ENCODE data around the gene CTAGE1. TPM values are rescaled to one million over a fixed set of nuclear protein-coding genes. Genes with fewer than 3 reads are reported as not detected.

CTAGE1 gene, protein sequence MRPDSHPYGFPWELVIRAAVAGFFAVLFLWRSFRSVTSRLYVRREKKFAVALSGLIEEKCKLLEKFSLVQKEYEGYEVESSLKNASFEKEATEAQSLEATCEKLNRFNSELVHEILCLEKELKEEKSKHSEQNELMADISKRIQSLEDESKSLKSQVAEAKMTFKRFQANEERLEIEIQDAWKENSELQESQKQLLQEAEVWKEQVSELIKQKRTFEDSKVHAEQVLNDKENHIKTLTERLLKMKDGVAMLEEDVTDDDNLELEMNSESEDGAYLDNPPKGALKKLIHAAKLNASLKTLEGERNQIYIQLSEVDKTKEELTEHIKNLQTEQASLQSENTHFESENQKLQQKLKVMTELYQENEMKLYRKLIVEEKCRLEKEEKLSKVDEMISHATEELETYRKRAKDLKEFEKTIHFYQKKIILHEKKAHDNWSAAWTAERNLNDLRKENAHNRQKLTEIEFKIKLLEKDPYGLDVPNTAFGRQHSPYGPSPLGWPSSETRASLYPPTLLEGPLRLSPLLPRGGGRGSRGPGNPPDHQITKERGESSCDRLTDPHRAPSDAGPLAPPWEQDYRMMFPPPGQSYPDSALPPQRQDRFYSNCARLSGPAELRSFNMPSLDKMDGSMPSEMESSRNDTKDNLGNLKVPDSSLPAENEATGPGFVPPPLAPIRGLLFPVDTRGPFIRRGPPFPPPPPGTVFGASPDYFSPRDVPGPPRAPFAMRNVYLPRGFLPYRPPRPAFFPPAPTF
- polyA plus RNA-seq = not detected

DNA sequence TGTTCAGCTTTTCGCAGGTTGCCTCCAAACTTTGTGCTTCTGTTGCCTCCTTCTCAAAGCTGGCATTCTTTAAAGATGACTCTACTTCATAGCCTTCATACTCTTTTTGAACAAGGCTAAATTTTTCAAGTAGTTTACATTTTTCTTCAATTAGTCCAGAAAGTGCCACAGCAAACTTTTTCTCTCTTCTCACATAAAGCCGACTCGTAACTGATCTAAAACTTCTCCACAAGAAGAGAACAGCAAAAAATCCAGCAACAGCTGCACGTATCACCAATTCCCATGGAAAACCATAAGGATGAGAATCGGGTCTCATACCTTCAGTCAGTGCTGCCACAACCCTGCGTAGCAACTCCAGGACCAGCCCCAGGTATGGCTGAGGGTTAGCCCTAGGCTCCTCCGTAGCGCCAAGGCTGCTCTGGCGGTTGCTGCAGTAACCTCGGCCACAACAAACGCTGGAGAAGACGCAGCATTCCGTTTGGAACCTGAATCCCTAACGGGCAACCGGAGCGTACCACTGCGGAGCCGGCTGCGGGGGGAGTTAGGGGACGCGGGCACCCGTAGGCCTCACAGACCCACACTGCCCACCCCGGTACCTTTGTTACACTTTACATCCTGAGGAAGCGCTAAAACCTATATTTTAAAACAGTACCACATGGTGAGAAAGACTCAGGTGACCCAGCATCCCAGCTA, at the start of gene CTAGE1:
TSS of gene CTAGE1 (minus strand) at position 420 of the 693 bp plus-strand sequence. CDS start at position 316, 104 bp downstream.
- Histone ChIP-seq H3K36me3 (ENCODE audit: control insufficient read depth in 2 of 2, insufficient read depth in 2 of 2, low read length in 1 of 2) (no peaks in the 10 kb centered on the region), H3K9me3 (ENCODE audit: control insufficient read depth in 2 of 2, insufficient read depth in 1 of 2, low read depth in 1 of 2, low read length in 1 of 2) (peaks cover 5 to 10% of the 10 kb centered on the region in 2 donors), H3K27ac (ENCODE audit: low read depth in 2 of 2, low read length in 1 of 2) (no peak within 1 kb of the TSS), H3K27me3 (ENCODE audit: control insufficient read depth in 1 of 2, insufficient read depth in 2 of 2, low read length in 2 of 2) (no peaks in the 10 kb centered on the region), H3K4me1 (ENCODE audit: control insufficient read depth in 2 of 2, insufficient read depth in 2 of 2, low read length in 1 of 2) (no peaks in the 10 kb centered on the region), H3K4me3 (ENCODE audit: low read depth in 1 of 2, low read length in 2 of 2) (no peak within 1 kb of the TSS)
- 82 to 86% methylated on average over 24 of the region's 24 CpGs for WGBS, 2 donors

DNA sequence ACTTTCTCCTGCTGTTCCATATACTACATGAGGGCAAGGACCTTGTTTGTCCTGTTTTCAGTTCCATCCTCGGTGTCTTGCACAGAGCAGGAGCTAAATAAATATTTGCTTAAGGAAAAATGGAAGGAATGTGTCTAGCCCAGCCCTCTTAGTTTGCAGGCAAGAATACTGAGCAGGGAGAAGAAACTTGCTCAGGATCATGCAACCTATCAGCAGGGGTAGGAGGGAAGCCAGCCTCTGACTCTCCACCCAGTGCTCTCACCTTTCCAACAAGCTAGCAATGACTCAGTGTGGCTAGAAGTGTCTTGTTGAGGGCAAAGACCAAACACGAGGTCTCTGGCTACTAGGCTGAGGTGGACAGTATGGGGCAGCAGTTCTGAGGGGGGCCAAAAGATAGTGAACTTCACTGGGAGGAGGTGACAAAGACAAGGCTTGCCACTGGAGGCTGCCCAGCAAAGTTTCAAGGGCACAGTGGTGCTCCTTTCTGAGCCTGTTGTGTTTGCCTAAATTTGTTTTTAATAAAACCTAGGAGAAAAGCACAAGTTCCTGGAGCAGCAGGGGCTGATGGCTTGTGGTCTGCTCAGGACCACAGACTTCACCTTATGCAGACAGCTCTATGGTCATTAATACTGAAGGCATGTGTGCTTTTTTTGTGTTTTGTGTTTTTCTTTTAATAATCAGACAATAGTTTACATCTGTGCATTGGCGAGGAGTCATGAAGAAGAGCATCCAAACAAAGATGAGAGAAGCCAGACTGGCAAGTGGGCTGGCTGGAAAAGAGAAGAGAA, 49.1 kb upstream of the CTAGE1 start:
- peaks cover 0 to 4% of the 10 kb centered on the region in 2 donors for H3K4me1 ChIP-seq (ENCODE audit: control insufficient read depth in 2 of 2, insufficient read depth in 2 of 2, low read length in 1 of 2)
- WGBS, 2 donors = 39% methylated on average over 3 of the region's 3 CpGs
- no peaks in the 10 kb centered on the region for H3K27me3 ChIP-seq (ENCODE audit: control insufficient read depth in 1 of 2, insufficient read depth in 2 of 2, low read length in 2 of 2)
- H3K9me3 ChIP-seq (ENCODE audit: control insufficient read depth in 2 of 2, insufficient read depth in 1 of 2, low read depth in 1 of 2, low read length in 1 of 2) = no peaks in the 10 kb centered on the region
- H3K27ac ChIP-seq (ENCODE audit: low read depth in 2 of 2, low read length in 1 of 2) = peak overlapping the region in 1 of 2 donors; percentile 42
- no peak overlapping the region for H3K4me3 ChIP-seq (ENCODE audit: low read depth in 1 of 2, low read length in 2 of 2)
- no peaks in the 10 kb centered on the region for H3K36me3 ChIP-seq (ENCODE audit: control insufficient read depth in 2 of 2, insufficient read depth in 2 of 2, low read length in 1 of 2)

DNA sequence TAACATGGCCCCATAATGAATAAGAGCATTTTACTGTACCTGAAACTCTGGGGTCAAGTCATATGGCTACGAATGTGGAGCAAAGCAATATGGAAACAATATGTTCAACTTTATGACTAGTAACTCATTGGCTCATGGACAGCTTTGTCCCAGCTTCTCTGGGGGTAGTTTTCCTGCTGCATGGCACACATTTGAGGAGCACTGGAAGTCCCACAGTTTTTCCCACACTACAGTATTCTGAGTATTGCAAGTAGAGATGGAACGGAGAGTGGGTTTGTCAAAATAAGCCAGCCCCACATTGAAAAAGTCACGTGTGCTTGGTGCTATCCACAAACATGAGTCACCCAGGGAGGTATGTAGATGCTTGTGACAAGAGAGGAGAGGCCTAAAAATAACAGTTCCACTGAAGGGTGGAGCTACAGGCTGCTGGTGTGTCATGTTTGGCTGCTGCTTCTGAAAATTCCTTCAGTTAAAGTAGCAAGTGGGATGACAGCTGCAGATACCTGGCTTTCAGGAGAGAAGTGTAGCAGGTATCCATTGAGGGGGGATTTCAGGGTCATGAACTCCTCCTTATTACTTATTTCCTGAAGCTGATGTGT, 48.2 kb upstream of the CTAGE1 start:
- no peaks in the 10 kb centered on the region for H3K9me3 ChIP-seq (ENCODE audit: control insufficient read depth in 2 of 2, insufficient read depth in 1 of 2, low read depth in 1 of 2, low read length in 1 of 2)
- no peaks in the 10 kb centered on the region for H3K27me3 ChIP-seq (ENCODE audit: control insufficient read depth in 1 of 2, insufficient read depth in 2 of 2, low read length in 2 of 2)
- WGBS, 2 donors = 39 to 48% methylated on average over 3 of the region's 3 CpGs
- H3K4me3 ChIP-seq (ENCODE audit: low read depth in 1 of 2, low read length in 2 of 2) = no peak overlapping the region
- H3K4me1 ChIP-seq (ENCODE audit: control insufficient read depth in 2 of 2, insufficient read depth in 2 of 2, low read length in 1 of 2) = peaks cover 0 to 2% of the 10 kb centered on the region in 2 donors
- H3K27ac ChIP-seq (ENCODE audit: low read depth in 2 of 2, low read length in 1 of 2) = peak overlapping the region in 1 of 2 donors; percentile 4
- no peaks in the 10 kb centered on the region for H3K36me3 ChIP-seq (ENCODE audit: control insufficient read depth in 2 of 2, insufficient read depth in 2 of 2, low read length in 1 of 2)

DNA sequence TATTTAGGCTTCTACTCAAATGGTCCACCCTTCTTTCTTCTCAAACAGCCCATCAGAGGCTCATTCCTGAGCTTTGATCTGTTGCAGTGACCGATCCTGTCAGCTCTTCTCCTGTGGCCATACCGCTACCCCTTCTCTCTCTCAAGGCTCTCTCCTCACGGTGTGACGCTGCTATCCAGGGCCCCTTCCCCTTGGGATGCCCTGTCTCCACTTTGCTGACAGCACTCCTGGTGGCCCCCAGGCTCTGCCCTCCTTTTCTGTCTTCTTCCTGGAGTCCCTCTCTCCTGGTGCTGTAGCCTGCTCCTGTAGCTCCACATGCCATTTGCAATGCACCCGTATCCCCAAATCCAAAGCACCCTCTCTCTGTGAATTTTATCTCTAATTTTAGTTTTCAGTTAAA, 45.4 kb upstream of the CTAGE1 start:
- no peak overlapping the region for H3K4me3 ChIP-seq (ENCODE audit: low read depth in 1 of 2, low read length in 2 of 2)
- no peaks in the 10 kb centered on the region for H3K27me3 ChIP-seq (ENCODE audit: control insufficient read depth in 1 of 2, insufficient read depth in 2 of 2, low read length in 2 of 2)
- peaks cover 0 to 2% of the 10 kb centered on the region in 2 donors for H3K4me1 ChIP-seq (ENCODE audit: control insufficient read depth in 2 of 2, insufficient read depth in 2 of 2, low read length in 1 of 2)
- H3K27ac ChIP-seq (ENCODE audit: low read depth in 2 of 2, low read length in 1 of 2) = no peak overlapping the region
- H3K9me3 ChIP-seq (ENCODE audit: control insufficient read depth in 2 of 2, insufficient read depth in 1 of 2, low read depth in 1 of 2, low read length in 1 of 2) = no peaks in the 10 kb centered on the region
- no peaks in the 10 kb centered on the region for H3K36me3 ChIP-seq (ENCODE audit: control insufficient read depth in 2 of 2, insufficient read depth in 2 of 2, low read length in 1 of 2)
- 90 to 94% methylated on average over 5 of the region's 5 CpGs for WGBS, 2 donors

DNA sequence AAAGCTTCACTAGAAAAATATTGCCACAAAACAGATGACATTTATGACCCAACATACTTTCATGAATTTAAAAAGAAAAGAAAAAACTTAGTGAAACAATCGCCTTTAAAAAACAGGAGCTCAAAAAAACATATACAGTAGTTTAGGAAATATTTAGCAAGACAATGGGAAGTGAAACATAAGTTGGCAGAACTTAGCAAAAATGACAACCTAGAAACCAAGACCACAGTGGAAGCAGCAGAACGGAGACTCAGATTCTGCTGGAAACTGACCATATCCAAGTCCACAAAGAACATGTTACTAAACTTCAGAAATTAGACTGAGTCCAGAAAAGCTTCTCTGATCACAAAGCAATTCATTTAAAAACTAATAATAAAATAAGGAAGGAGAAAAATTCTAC, 41.8 kb upstream of the CTAGE1 start:
- Histone ChIP-seq H3K27ac (ENCODE audit: low read depth in 2 of 2, low read length in 1 of 2) (no peak overlapping the region), H3K36me3 (ENCODE audit: control insufficient read depth in 2 of 2, insufficient read depth in 2 of 2, low read length in 1 of 2) (no peaks in the 10 kb centered on the region), H3K4me1 (ENCODE audit: control insufficient read depth in 2 of 2, insufficient read depth in 2 of 2, low read length in 1 of 2) (no peaks in the 10 kb centered on the region), H3K27me3 (ENCODE audit: control insufficient read depth in 1 of 2, insufficient read depth in 2 of 2, low read length in 2 of 2) (no peaks in the 10 kb centered on the region), H3K9me3 (ENCODE audit: control insufficient read depth in 2 of 2, insufficient read depth in 1 of 2, low read depth in 1 of 2, low read length in 1 of 2) (no peaks in the 10 kb centered on the region), H3K4me3 (ENCODE audit: low read depth in 1 of 2, low read length in 2 of 2) (no peak overlapping the region)
- 83 to 84% methylated on average over 2 of the region's 2 CpGs for WGBS, 2 donors

DNA sequence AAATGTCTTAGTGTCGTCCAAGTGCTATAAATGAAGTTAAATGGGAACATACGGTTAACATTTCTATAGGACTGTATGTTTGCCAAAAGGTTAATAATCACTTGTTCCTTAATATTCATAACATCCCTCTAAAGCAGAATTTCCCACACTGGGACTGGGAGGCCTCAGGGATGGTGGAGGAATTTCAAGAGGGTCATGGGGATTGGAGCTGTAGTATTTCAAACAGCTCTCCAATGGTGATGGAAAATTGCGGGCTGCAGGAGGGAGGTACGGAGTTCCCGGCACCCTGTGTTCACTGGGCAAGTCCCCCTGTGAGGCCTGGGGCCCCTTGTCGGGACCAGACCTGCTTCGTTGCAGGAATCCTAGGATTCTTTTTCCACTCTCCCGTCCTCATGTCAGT, 39.8 kb upstream of the CTAGE1 start:
- no peaks in the 10 kb centered on the region for H3K27me3 ChIP-seq (ENCODE audit: control insufficient read depth in 1 of 2, insufficient read depth in 2 of 2, low read length in 2 of 2)
- H3K4me3 ChIP-seq (ENCODE audit: low read depth in 1 of 2, low read length in 2 of 2) = no peak overlapping the region
- no peaks in the 10 kb centered on the region for H3K36me3 ChIP-seq (ENCODE audit: control insufficient read depth in 2 of 2, insufficient read depth in 2 of 2, low read length in 1 of 2)
- H3K4me1 ChIP-seq (ENCODE audit: control insufficient read depth in 2 of 2, insufficient read depth in 2 of 2, low read length in 1 of 2) = no peaks in the 10 kb centered on the region
- no peak overlapping the region for H3K27ac ChIP-seq (ENCODE audit: low read depth in 2 of 2, low read length in 1 of 2)
- no peaks in the 10 kb centered on the region for H3K9me3 ChIP-seq (ENCODE audit: control insufficient read depth in 2 of 2, insufficient read depth in 1 of 2, low read depth in 1 of 2, low read length in 1 of 2)
- 91 to 92% methylated on average over 8 of the region's 8 CpGs for WGBS, 2 donors

DNA sequence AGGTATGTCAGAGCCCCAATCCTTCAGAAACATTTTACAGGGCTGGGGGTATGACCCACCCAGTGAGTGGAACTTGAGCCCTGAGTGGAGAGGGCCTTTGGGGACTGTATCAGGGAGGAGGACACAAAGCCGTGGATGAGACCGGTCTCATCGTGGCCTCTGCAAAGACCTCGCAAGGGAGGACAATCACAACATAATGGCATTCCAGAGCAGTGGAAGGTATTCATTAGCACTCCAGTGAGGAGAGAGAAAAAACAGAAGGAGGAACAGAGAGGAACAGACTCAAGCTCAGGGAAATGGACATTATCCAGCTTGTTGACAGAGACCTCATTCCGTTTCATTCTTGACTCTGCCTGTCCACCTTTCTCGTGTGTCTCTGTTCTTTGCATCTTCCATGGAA, 38.8 kb upstream of the CTAGE1 start:
- H3K36me3 ChIP-seq (ENCODE audit: control insufficient read depth in 2 of 2, insufficient read depth in 2 of 2, low read length in 1 of 2) = no peaks in the 10 kb centered on the region
- no peaks in the 10 kb centered on the region for H3K27me3 ChIP-seq (ENCODE audit: control insufficient read depth in 1 of 2, insufficient read depth in 2 of 2, low read length in 2 of 2)
- H3K4me1 ChIP-seq (ENCODE audit: control insufficient read depth in 2 of 2, insufficient read depth in 2 of 2, low read length in 1 of 2) = no peaks in the 10 kb centered on the region
- H3K27ac ChIP-seq (ENCODE audit: low read depth in 2 of 2, low read length in 1 of 2) = no peak overlapping the region
- H3K9me3 ChIP-seq (ENCODE audit: control insufficient read depth in 2 of 2, insufficient read depth in 1 of 2, low read depth in 1 of 2, low read length in 1 of 2) = no peaks in the 10 kb centered on the region
- no peak overlapping the region for H3K4me3 ChIP-seq (ENCODE audit: low read depth in 1 of 2, low read length in 2 of 2)
- 89 to 91% methylated on average over 6 of the region's 6 CpGs for WGBS, 2 donors

DNA sequence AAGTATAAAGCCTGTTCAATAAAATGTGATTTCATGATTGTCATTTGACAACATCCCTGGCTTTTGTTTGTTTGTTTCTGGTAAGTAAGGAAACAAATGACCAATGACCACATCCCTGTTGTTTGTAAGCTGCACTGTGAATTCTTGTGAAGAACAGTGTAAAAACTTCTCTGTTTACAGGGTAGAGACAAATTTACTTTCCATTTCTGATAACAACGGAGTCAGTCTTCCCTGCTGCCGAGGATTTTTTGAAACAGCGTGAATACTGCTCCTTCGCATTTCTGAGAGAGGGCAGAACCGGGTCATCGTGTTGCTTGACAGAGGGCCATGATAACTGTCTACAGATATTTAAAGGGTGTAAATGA, 38.4 kb upstream of the CTAGE1 start:
- H3K27ac ChIP-seq (ENCODE audit: low read depth in 2 of 2, low read length in 1 of 2) = no peak overlapping the region
- H3K4me1 ChIP-seq (ENCODE audit: control insufficient read depth in 2 of 2, insufficient read depth in 2 of 2, low read length in 1 of 2) = no peaks in the 10 kb centered on the region
- WGBS, 2 donors = 81 to 82% methylated on average over 6 of the region's 6 CpGs
- H3K36me3 ChIP-seq (ENCODE audit: control insufficient read depth in 2 of 2, insufficient read depth in 2 of 2, low read length in 1 of 2) = no peaks in the 10 kb centered on the region
- H3K27me3 ChIP-seq (ENCODE audit: control insufficient read depth in 1 of 2, insufficient read depth in 2 of 2, low read length in 2 of 2) = no peaks in the 10 kb centered on the region
- H3K9me3 ChIP-seq (ENCODE audit: control insufficient read depth in 2 of 2, insufficient read depth in 1 of 2, low read depth in 1 of 2, low read length in 1 of 2) = no peaks in the 10 kb centered on the region
- no peak overlapping the region for H3K4me3 ChIP-seq (ENCODE audit: low read depth in 1 of 2, low read length in 2 of 2)

All from esophagus (tissue), 2 donors.